ENCODE data around the gene ARHGAP26. TPM values are rescaled to one million over a fixed set of nuclear protein-coding genes. Genes with fewer than 3 reads are reported as not detected.

Gene ARHGAP26
- total and polyA plus RNA-seq, 2 donors (not counting 1 experiment from before 2014, with no cell fraction given): 4.1 to 6.8 TPM

DNA sequence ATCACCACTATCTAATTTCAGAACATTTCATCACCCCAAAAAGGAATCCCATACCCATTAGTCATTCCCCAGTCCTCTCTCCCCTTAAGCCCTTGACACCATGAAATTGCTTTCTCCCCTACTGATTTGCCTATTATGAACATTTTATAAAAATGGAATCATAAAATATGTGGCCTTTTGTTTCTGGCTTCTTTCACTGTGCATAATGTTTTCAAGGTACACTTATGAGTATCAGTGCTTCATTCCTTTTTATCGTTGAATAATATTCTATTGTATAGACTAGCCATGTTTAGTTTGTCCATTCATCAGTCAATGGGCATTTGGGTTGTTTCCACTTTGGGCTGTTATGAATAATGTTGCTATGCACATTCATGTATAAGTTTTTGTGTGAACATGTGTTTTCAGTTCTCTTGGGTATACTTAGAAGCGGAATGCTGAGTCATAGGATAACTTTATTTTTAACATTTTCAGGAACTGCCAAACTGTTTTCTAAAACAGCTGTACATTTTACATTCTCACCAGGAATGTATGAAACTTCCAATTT, 43.9 kb upstream of the ARHGAP26 start:
- Histone ChIP-seq H2AFZ (ENCODE audit: low read length) (no peak overlapping the region), H3K4me3 (replicated peaks in 1 of 4; ENCODE audit: control extremely low read depth in 1 of 4, insufficient read depth in 1 of 4, low read depth in 3 of 4, low read length in 4 of 4) (no peak overlapping the region), H3K9me3 (ENCODE audit: control insufficient read depth, insufficient read depth, low read depth, low read length) (no peaks in the 10 kb centered on the region), H3K27me3 (ENCODE audit: control insufficient read depth, insufficient read depth, low read length) (no peaks in the 10 kb centered on the region), H3K27ac (ENCODE audit: insufficient read depth, low read length) (peak overlapping the region; percentile 54), H3K79me2 (ENCODE audit: control insufficient read depth, insufficient read depth, low read length) (no peaks in the 10 kb centered on the region), H4K20me1 (ENCODE audit: control insufficient read depth, extremely low read depth, insufficient read depth, low read length) (no peaks in the 10 kb centered on the region), H3K4me1 (ENCODE audit: control insufficient read depth, extremely low read depth, insufficient read depth, low read length) (peaks cover 13% of the 10 kb centered on the region), H3K4me2 (ENCODE audit: extremely low read depth, insufficient read depth, low read length) (no peak overlapping the region), H3K9ac (ENCODE audit: insufficient read depth, low read length) (no peak overlapping the region), H3K36me3 (ENCODE audit: control insufficient read depth, insufficient read depth, low read length) (no peaks in the 10 kb centered on the region)
- TF ChIP-seq, protein P1, sequence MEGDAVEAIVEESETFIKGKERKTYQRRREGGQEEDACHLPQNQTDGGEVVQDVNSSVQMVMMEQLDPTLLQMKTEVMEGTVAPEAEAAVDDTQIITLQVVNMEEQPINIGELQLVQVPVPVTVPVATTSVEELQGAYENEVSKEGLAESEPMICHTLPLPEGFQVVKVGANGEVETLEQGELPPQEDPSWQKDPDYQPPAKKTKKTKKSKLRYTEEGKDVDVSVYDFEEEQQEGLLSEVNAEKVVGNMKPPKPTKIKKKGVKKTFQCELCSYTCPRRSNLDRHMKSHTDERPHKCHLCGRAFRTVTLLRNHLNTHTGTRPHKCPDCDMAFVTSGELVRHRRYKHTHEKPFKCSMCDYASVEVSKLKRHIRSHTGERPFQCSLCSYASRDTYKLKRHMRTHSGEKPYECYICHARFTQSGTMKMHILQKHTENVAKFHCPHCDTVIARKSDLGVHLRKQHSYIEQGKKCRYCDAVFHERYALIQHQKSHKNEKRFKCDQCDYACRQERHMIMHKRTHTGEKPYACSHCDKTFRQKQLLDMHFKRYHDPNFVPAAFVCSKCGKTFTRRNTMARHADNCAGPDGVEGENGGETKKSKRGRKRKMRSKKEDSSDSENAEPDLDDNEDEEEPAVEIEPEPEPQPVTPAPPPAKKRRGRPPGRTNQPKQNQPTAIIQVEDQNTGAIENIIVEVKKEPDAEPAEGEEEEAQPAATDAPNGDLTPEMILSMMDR (conservative IDR thresholded peaks at IDR 0.05 in 1 of 2, IDR thresholded peaks at IDR 0.05 in 1 of 2; ENCODE audit: low read depth in 1 of 2, low read length in 2 of 2): no peak
- no peak for TF ChIP-seq EZH2 (IDR thresholded peaks at IDR 0.05; ENCODE audit: low read length, missing control alignments)
- DNase-seq (ENCODE audit: low read depth in 2 of 2): peak; percentile 87 to 94

DNA sequence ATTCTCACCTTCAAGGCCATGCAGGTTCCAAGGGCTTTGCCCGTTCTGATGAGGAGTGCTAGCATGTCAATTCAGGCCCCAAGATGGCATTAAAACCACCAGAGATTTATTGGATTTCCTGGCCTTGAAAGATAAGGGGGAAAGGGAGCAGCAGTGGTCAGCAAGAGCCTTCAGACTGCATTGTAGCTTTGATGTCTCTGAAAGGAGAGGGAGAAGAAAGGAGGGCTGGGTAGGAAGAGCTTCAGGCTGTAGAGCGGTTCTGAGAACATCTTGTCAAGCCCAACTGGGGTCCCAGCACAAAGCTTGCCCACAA, 42.5 kb upstream of the ARHGAP26 start:
- H3K27me3 ChIP-seq (ENCODE audit: control insufficient read depth, insufficient read depth, low read length): no peaks in the 10 kb centered on the region
- no peaks in the 10 kb centered on the region for H4K20me1 ChIP-seq (ENCODE audit: control insufficient read depth, extremely low read depth, insufficient read depth, low read length)
- H3K4me1 ChIP-seq (ENCODE audit: control insufficient read depth, extremely low read depth, insufficient read depth, low read length): peaks cover 13% of the 10 kb centered on the region
- no peak for DNase-seq (ENCODE audit: low read depth in 2 of 2)
- no peak overlapping the region for H3K27ac ChIP-seq (ENCODE audit: insufficient read depth, low read length)
- H3K4me3 ChIP-seq (replicated peaks in 1 of 4; ENCODE audit: control extremely low read depth in 1 of 4, insufficient read depth in 1 of 4, low read depth in 3 of 4, low read length in 4 of 4): no peak overlapping the region
- no peaks in the 10 kb centered on the region for H3K9me3 ChIP-seq (ENCODE audit: control insufficient read depth, insufficient read depth, low read depth, low read length)
- no peak overlapping the region for H3K4me2 ChIP-seq (ENCODE audit: extremely low read depth, insufficient read depth, low read length)
- H3K79me2 ChIP-seq (ENCODE audit: control insufficient read depth, insufficient read depth, low read length): no peaks in the 10 kb centered on the region
- no peak overlapping the region for H2AFZ ChIP-seq (ENCODE audit: low read length)
- H3K9ac ChIP-seq (ENCODE audit: insufficient read depth, low read length): no peak overlapping the region
- no peaks in the 10 kb centered on the region for H3K36me3 ChIP-seq (ENCODE audit: control insufficient read depth, insufficient read depth, low read length)
- TF ChIP-seq EZH2 (IDR thresholded peaks at IDR 0.05; ENCODE audit: low read length, missing control alignments): no peak
- TF ChIP-seq, protein P1 (conservative IDR thresholded peaks at IDR 0.05 in 1 of 2, IDR thresholded peaks at IDR 0.05 in 1 of 2; ENCODE audit: low read depth in 1 of 2, low read length in 2 of 2): no peak

DNA sequence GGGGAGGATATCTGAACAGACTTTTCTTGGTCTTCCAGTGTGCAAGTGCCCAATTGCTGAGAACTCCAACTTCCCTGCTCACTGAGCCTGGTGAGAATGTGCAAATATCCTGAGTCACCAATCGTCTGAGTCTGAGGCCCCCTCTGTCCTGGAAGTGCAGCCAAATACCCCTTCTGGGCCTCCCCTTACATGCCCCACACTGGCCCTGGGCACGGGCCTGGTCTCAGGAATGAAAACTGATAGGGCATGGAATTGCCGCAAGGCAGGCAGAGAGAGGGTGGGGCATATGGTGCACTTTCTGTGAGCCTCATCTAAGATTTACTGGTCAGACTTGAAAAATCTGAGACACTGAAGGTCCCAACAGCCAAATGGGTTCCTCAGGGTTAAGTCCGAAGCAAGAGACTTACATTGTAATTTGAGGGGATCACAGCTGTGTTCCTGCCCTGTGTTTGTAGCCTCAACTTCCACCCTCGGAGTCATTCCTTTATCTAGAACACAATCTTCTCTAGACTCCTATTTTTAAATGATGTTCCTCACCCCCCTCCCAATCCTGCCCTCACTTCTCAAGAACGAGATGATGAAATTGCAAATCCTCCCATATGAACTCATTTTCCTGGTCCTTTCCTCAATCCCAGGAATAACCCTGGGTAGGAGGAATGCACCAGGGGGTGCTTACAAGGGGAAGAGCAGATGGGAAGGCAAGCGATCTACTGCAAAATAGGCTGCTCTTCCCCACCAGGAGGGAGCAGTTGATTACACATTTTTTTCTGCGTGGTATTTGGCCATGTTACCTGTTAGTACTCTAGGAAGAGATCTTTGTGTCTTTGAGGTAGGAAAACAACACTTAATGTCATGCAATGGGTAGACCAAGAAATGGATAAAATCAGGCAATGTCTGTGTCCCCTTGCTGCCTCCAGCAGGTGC, 34.6 kb upstream of the ARHGAP26 start:
- Histone ChIP-seq H3K9me3 (ENCODE audit: control insufficient read depth, insufficient read depth, low read depth, low read length) (no peaks in the 10 kb centered on the region), H3K4me1 (ENCODE audit: control insufficient read depth, extremely low read depth, insufficient read depth, low read length) (no peaks in the 10 kb centered on the region), H2AFZ (ENCODE audit: low read length) (no peak overlapping the region), H3K27me3 (ENCODE audit: control insufficient read depth, insufficient read depth, low read length) (no peaks in the 10 kb centered on the region), H3K9ac (ENCODE audit: insufficient read depth, low read length) (no peak overlapping the region), H3K4me3 (replicated peaks in 1 of 4; ENCODE audit: control extremely low read depth in 1 of 4, insufficient read depth in 1 of 4, low read depth in 3 of 4, low read length in 4 of 4) (no peak overlapping the region), H3K27ac (ENCODE audit: insufficient read depth, low read length) (no peak overlapping the region), H4K20me1 (ENCODE audit: control insufficient read depth, extremely low read depth, insufficient read depth, low read length) (no peaks in the 10 kb centered on the region), H3K4me2 (ENCODE audit: extremely low read depth, insufficient read depth, low read length) (no peak overlapping the region), H3K36me3 (ENCODE audit: control insufficient read depth, insufficient read depth, low read length) (no peaks in the 10 kb centered on the region), H3K79me2 (ENCODE audit: control insufficient read depth, insufficient read depth, low read length) (no peaks in the 10 kb centered on the region)
- DNase-seq (ENCODE audit: low read depth in 2 of 2): no peak
- TF ChIP-seq, protein P1 (conservative IDR thresholded peaks at IDR 0.05 in 1 of 2, IDR thresholded peaks at IDR 0.05 in 1 of 2; ENCODE audit: low read depth in 1 of 2, low read length in 2 of 2): no peak
- no peak for TF ChIP-seq EZH2 (IDR thresholded peaks at IDR 0.05; ENCODE audit: low read length, missing control alignments)
